OCI-M1 (cell line): Measurements from ENCODE around the gene ASXL2.
"Not testable (repeated sequence)": the region's sequence is repeated elsewhere in the genome, so short reads cannot be mapped to it uniquely, and the experiment has no call there.

Experiments used
- DNase-seq: peaks from one replicate; lab custom pipeline; 2025; lab: John Stamatoyannopoulos, UW

Gene ASXL2

GRCh38 chr2:25832897-25833296 lies 45.4 kb downstream of the ASXL2 start:
- no peak for DNase-seq

GRCh38 chr2:25831746-25832449 lies 46.4 kb downstream of the ASXL2 start:
- peak; percentile 44 for DNase-seq

- no peak for DNase-seq
Measured at GRCh38 chr2:25829828-25830227, 48.5 kb downstream of the ASXL2 start.

GRCh38 chr2:25829377-25829704 lies 48.9 kb downstream of the ASXL2 start:
- DNase-seq: no peak

GRCh38 chr2:25828532-25829376 lies 49.5 kb downstream of the ASXL2 start:
- DNase-seq: not testable (repeated sequence)

- no peak for DNase-seq
Measured at GRCh38 chr2:25825238-25825637, 53.0 kb downstream of the ASXL2 start.

GRCh38 chr2:25824718-25825117 lies 53.6 kb downstream of the ASXL2 start:
- no peak for DNase-seq

GRCh38 chr2:25824216-25824615 lies 54.1 kb downstream of the ASXL2 start:
- no peak for DNase-seq

- peak; percentile 57 for DNase-seq
Measured at GRCh38 chr2:25822190-25823117, 55.8 kb downstream of the ASXL2 start.

- peak; percentile 61 for DNase-seq
Measured at GRCh38 chr2:25821225-25822056, 56.8 kb downstream of the ASXL2 start.

- peak; percentile 31 for DNase-seq
Measured at GRCh38 chr2:25819597-25820039, 58.7 kb downstream of the ASXL2 start.

GRCh38 chr2:25817630-25818029 lies 60.7 kb downstream of the ASXL2 start:
- no peak for DNase-seq

- DNase-seq: no peak
Measured at GRCh38 chr2:25817006-25817405, 61.3 kb downstream of the ASXL2 start.

GRCh38 chr2:25816249-25816648 lies 62.0 kb downstream of the ASXL2 start:
- DNase-seq: no peak

- no peak for DNase-seq
Measured at GRCh38 chr2:25814681-25815080, 63.6 kb downstream of the ASXL2 start.

- no peak for DNase-seq
Measured at GRCh38 chr2:25810428-25810827, 67.9 kb downstream of the ASXL2 start.

- no peak for DNase-seq
Measured at GRCh38 chr2:25809646-25810045, 68.6 kb downstream of the ASXL2 start.

GRCh38 chr2:25808006-25808383 lies 70.3 kb downstream of the ASXL2 start:
- DNase-seq: no peak

GRCh38 chr2:25806941-25807340 lies 71.3 kb downstream of the ASXL2 start:
- DNase-seq: no peak

- no peak for DNase-seq
Measured at GRCh38 chr2:25805987-25806386, 72.3 kb downstream of the ASXL2 start.

- no peak for DNase-seq
Measured at GRCh38 chr2:25804338-25804737, 73.9 kb downstream of the ASXL2 start.
